ENCODE results near the gene INPP4A.

The INPP4A gene

DNA sequence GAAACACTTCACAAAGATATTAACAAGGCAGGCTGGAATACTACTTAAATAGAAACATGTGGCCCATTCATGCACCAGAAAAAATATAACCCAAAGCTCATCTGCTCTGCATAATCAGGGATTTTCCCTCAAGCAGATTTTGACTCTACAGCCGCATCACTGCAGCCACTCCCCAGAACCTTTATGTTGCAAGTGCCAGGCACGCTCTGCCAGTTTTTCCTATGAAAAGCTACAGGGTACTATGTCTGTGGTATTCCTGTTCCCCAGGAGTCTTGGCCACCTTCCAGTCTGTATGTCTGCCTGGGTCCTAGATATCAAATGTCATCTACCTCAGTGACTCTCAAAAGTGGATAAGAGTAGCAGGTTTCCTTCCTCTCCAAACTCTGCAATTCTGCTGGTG, 159.9 kb downstream of the INPP4A start:
- TF ChIP-seq Cebpa-rat (IDR thresholded peaks at IDR 0.05): no peak
- Histone ChIP-seq H3K9ac (no peak overlapping the region), H3K4me2 (no peak overlapping the region), H3K27ac (no peak overlapping the region), H4K20me1 (peaks cover 37% of the 10 kb centered on the region; the same call in 1 of the 2 replicates), H3K4me1 (peaks cover 26% of the 10 kb centered on the region), H3K36me3 (peaks cover 56% of the 10 kb centered on the region), H3K4me3 (no peak overlapping the region), H3K27me3 (no peaks in the 10 kb centered on the region), H3K9me3 (no peaks in the 10 kb centered on the region)

DNA sequence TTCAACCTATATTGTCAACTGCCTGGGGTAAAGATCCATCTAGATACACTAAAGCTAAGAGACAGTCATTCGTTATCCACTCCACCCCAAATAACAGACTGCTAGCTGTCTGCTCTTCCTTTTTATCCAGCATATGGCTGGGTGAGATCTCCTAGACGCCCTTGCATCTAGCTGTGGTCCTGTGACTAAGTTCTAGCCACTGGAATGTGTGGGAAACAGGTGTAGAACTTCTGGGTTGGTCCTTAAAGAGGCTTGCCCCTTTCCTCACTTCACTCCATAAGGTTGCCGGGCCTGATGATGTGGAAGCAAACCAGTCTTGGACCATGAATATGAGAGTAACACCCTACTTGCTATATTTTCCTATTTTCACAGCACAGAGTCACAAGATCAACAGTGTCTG, 160.4 kb downstream of the INPP4A start:
- Histone ChIP-seq H3K9me3 (no peaks in the 10 kb centered on the region), H3K4me3 (no peak overlapping the region), H3K27me3 (no peaks in the 10 kb centered on the region), H3K4me1 (peaks cover 31% of the 10 kb centered on the region), H3K36me3 (peaks cover 51% of the 10 kb centered on the region), H4K20me1 (peaks cover 37% of the 10 kb centered on the region; the same call in 1 of the 2 replicates), H3K27ac (no peak overlapping the region), H3K9ac (no peak overlapping the region), H3K4me2 (no peak overlapping the region)
- TF ChIP-seq Cebpa-rat (IDR thresholded peaks at IDR 0.05): no peak

DNA sequence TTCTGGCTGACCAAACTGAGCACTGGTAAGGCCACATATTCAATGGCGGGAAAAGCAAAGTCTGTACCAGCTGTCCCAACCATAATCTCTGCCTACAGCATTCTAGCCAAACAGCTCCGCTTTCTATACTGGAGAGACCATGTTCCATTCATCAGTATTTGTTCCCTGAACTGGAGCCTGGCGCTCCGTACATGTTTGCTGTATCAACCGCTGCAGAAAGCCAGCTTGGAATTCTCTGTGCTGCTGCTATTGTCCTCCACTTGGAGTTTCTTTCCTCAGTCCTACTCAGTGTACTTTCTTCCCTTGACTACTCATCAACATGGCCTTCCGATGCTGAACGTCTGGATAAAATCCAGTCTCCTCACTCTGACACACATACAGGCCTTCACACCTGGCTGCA, 161.8 kb downstream of the INPP4A start:
- Histone ChIP-seq H3K4me2 (peak overlapping the region; percentile 88), H3K36me3 (peaks cover 49% of the 10 kb centered on the region), H3K27ac (no peak overlapping the region), H4K20me1 (peaks cover 35% of the 10 kb centered on the region; the same call in 1 of the 2 replicates), H3K4me1 (peaks cover 45% of the 10 kb centered on the region), H3K27me3 (no peaks in the 10 kb centered on the region), H3K4me3 (no peak overlapping the region), H3K9me3 (no peaks in the 10 kb centered on the region), H3K9ac (no peak overlapping the region)
- TF ChIP-seq Cebpa-rat (IDR thresholded peaks at IDR 0.05): no peak

DNA sequence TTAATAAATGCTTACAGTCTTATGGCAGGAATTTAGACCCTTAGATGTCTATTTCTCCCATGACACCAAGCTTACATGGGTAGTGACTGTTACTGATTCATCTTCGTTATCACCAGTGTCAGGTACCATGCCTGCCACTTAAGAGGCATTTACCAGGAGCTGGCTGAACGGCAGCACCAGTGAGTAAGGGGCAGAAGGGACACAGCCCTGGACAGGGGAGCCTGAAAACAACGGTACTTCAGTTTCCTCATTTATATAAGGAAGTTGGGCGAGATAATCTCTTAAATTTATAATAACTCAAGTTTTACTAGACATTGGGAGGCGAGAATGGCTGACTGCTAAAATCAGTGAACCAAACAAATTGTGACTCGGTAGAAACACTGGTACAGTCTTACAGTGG, 162.4 kb downstream of the INPP4A start:
- Histone ChIP-seq H3K9ac (peak overlapping the region; percentile 96), H3K27ac (peak overlapping the region; percentile 95)
- TF ChIP-seq Cebpa-rat (IDR thresholded peaks at IDR 0.05): no peak

DNA sequence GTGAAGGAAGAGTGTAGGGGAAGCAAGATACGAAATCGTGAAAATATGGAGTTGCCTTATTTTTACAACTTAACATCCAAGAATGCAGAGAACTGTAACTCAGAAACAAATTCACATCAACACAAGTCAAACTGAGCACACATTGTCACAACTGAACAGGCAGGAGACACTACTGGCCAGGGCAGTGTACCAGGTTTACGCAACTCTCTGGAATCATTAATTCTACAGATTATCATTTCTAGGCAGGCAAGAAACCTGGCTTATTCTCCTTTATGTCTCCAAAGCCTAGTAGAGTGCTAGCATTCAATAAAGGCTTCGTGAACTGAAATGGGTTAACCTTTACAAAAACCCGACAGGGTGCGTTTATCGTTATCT, 163.1 kb downstream of the INPP4A start:
- peaks cover 27% of the 10 kb centered on the region; the same call in 1 of the 2 replicates for H4K20me1 ChIP-seq
- peak overlapping the region; percentile 95 for H3K27ac ChIP-seq
- H3K4me1 ChIP-seq: peaks cover 45% of the 10 kb centered on the region
- H3K9me3 ChIP-seq: no peaks in the 10 kb centered on the region
- peak overlapping the region; percentile 88 for H3K4me2 ChIP-seq
- TF ChIP-seq Cebpa-rat (IDR thresholded peaks at IDR 0.05): no peak
- peaks cover 45% of the 10 kb centered on the region for H3K36me3 ChIP-seq
- H3K4me3 ChIP-seq: peak overlapping the region; percentile 96
- H3K9ac ChIP-seq: peak overlapping the region; percentile 96
- H3K27me3 ChIP-seq: no peaks in the 10 kb centered on the region

More for the DNA sequence above, 162.4 kb downstream of the INPP4A start:
- peak overlapping the region; percentile 96 for H3K4me3 ChIP-seq
- H3K27me3 ChIP-seq: no peaks in the 10 kb centered on the region
- H3K4me1 ChIP-seq: peaks cover 45% of the 10 kb centered on the region
- H4K20me1 ChIP-seq: peaks cover 28% of the 10 kb centered on the region; the same call in 1 of the 2 replicates
- H3K9me3 ChIP-seq: no peaks in the 10 kb centered on the region
- H3K4me2 ChIP-seq: peak overlapping the region; percentile 88
- H3K36me3 ChIP-seq: peaks cover 45% of the 10 kb centered on the region

DNA sequence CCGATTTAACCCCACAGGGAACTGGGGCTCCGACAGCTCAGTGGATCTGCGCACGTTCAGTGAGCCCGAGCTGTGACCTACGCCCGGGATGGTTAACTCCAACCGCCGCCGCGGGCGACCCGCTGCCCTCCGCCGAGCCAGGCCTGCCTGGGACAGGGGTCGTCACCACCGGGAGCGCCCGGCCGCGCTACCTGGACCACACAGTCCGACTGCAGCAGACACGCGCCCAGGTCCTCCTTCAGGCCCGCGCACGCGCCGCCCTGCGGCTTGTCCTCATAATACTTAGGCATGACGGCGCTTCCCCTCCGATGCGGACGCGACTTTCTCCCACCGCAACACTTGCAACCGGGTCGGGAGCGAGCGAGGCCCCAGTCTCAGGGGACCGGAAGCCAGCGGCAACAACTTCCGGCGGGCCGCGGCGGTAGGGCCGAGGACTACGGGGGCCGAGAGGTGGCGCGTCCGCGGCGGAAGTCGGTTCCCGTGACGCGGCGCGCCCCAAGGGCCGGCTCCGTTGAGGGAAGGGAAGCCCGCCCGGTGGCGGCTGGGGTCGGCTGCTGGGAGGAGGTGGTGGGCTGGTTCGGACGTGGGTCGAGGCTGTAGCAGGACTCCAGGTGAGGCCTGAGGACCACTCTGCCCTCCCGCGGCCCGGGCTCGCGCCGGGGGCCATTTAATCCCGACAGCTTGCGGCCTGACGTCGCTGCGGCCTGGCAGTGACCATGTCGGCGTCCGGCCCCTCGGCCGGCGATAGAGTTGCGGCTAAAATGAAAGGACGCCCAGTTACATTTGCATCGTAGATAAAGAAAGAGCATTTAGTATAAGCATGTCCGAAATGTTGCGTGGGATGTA, 163.7 kb downstream of the INPP4A start, which contains the start of the genes COA5 and UNC50:
Gene COA5, minus strand, starts transcription at position 397 of the 846 bp plus-strand sequence. Its CDS starts 107 bp downstream, at position 290.
Gene UNC50, plus strand, starts transcription at position 474 of the 846 bp plus-strand sequence. CDS start 1,171 bp downstream, outside the sequence.
- H3K4me3 ChIP-seq: peak within 1 kb of the TSS; percentile 96
- H3K4me1 ChIP-seq: peaks cover 45% of the 10 kb centered on the region
- H3K27me3 ChIP-seq: no peaks in the 10 kb centered on the region
- no peaks in the 10 kb centered on the region for H3K9me3 ChIP-seq
- peak within 1 kb of the TSS; percentile 88 for H3K4me2 ChIP-seq
- H3K9ac ChIP-seq: peak within 1 kb of the TSS; percentile 96
- H3K36me3 ChIP-seq: peaks cover 45% of the 10 kb centered on the region
- no peak for TF ChIP-seq Cebpa-rat (IDR thresholded peaks at IDR 0.05)
- H3K27ac ChIP-seq: peak within 1 kb of the TSS; percentile 95
- peaks cover 27% of the 10 kb centered on the region; the same call in 1 of the 2 replicates for H4K20me1 ChIP-seq

DNA sequence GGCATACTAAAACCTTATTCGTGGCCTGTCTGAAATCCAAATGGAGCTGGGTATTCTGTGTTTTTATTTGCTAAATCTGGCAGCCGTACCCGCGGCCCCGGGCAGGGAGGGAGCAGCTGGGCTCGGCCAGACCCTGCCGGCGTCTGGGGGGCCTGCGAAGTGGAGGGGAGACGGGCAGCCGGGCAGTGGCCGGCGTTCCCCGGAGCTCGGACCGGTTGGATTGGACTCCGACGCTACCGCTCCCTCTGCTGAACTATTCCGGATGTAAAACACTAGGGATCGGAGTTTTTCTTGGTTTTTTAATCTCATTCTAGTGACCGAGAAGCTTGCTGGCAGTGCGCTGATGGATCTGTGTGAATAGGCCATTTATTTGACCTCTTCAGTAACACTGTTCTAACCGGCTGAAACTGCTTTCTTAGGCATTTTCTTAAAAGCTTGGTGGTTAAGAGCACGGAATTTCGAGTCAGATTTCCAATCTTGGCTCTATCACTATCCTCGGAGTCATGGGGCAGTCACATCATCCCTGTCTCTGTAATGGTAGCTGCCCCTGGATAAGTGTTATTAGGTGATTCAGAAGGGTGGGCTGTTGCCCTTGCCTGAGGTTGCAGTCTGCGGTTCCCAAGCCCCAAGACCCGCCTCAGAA, 164.4 kb downstream of the INPP4A start:
- H3K4me1 ChIP-seq: peaks cover 45% of the 10 kb centered on the region
- H3K9me3 ChIP-seq: no peaks in the 10 kb centered on the region
- H3K27me3 ChIP-seq: no peaks in the 10 kb centered on the region
- H3K36me3 ChIP-seq: peaks cover 47% of the 10 kb centered on the region
- peaks cover 22% of the 10 kb centered on the region; the same call in 1 of the 2 replicates for H4K20me1 ChIP-seq
- H3K4me2 ChIP-seq: peak overlapping the region; percentile 88
- peak overlapping the region; percentile 96 for H3K4me3 ChIP-seq
- peak overlapping the region; percentile 96 for H3K9ac ChIP-seq
- TF ChIP-seq Cebpa-rat (IDR thresholded peaks at IDR 0.05): no peak
- H3K27ac ChIP-seq: peak overlapping the region; percentile 95

DNA sequence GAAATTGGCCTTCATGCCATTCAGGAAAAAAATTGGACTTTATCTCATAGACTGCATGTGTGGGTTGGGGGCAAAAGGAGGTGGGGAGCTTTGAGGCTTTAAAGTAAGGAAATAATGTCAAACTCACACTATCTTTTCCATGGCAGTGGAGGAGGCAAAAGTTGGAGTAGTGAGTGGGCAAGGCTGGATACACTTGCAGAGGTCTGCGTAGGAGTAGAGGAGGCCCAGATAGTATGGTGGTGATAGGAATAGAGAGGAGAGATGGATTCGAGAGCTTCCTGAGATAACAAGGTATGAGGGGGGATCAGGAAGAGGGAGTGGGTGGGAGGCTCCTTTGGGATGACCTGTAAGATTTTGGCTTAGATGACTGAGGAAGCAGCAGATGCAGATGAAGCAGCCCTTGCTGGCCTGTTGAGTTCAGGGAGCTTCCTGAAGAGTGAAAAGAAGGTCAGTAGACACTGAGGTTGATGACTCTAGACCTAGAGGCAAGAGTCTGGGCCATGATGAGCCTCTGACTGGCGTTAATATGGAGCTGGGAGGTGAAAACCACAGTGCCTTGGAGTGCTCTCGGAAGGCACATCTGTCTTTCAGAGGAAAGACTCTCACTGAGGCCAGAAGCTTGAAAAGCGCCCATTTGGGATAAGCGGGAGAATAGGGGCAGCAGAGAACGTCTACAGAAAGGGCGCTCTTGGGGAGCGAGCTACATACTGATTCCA, 169.5 kb downstream of the INPP4A start:
- no peaks in the 10 kb centered on the region; the same call in 1 of the 2 replicates for H4K20me1 ChIP-seq
- H3K4me2 ChIP-seq: no peak overlapping the region
- no peak overlapping the region for H3K4me3 ChIP-seq
- TF ChIP-seq Cebpa-rat (IDR thresholded peaks at IDR 0.05): no peak
- H3K36me3 ChIP-seq: peaks cover 80% of the 10 kb centered on the region
- no peaks in the 10 kb centered on the region for H3K9me3 ChIP-seq
- H3K9ac ChIP-seq: no peak overlapping the region
- peaks cover 23% of the 10 kb centered on the region for H3K4me1 ChIP-seq
- H3K27ac ChIP-seq: no peak overlapping the region
- no peaks in the 10 kb centered on the region for H3K27me3 ChIP-seq

DNA sequence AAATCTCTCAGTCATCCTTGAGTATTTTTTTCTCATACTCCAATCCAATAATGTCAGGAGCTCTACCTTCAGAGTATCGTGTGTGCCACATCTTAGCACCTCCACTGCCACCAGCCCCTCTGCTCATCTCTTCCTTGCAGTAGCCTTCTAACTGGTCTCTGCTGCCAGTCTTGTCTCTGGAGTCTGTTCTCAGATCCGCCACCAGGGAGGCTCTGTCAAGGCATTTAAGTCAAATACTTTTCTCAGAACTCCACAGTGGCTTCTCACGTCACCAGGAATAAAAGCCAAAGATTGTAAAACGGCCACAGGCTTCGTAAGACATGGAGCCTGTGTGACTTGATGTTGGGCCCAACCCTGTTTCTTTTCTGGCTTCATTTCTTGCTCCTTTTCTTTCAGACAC, 170.8 kb downstream of the INPP4A start:
- no peak for TF ChIP-seq Cebpa-rat (IDR thresholded peaks at IDR 0.05)
- no peaks in the 10 kb centered on the region for H3K27me3 ChIP-seq
- H4K20me1 ChIP-seq: no peaks in the 10 kb centered on the region; the same call in 1 of the 2 replicates
- no peak overlapping the region for H3K9ac ChIP-seq
- peaks cover 10% of the 10 kb centered on the region for H3K4me1 ChIP-seq
- H3K4me3 ChIP-seq: no peak overlapping the region
- peaks cover 77% of the 10 kb centered on the region for H3K36me3 ChIP-seq
- H3K4me2 ChIP-seq: no peak overlapping the region
- H3K9me3 ChIP-seq: no peaks in the 10 kb centered on the region
- H3K27ac ChIP-seq: no peak overlapping the region
